Measurements from ENCODE around the gene GRM6. TPM values are rescaled to one million over a fixed set of nuclear protein-coding genes. Genes with fewer than 3 reads are reported as not detected.

GRM6 gene
- total RNA-seq, 2 experiments from 2014 or later, result not detected

DNA sequence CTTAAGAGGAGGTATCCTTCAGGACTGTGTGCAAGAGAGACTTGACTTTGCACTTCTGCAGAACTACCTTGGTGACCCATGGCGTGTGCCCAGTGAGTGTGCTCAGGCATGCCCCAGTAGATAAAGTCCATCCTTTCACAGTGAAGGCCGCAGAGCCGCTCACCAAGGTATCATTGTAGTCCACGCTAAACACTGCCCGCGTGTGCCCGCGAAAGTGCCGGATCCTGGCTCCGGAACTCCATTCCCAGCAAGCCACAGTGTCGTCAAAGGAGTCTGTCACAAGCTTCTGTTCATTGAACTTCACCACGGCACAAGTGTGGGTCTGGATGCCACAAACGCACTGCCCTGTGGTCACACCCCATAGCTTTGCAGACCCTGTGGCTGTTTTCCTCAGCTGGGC, 3.3 kb upstream of the GRM6 start:
- H3K27me3 ChIP-seq (ENCODE audit: control insufficient read depth in 1 of 2, insufficient read depth in 2 of 2, low read length in 2 of 2), result peaks cover 9 to 11% of the 10 kb centered on the region in 2 experiments
- H3K4me3 ChIP-seq (ENCODE audit: low read length), result no peak overlapping the region
- TF ChIP-seq CTCF (IDR thresholded peaks at IDR 0.05), result no peak
- H3K4me1 Mint-ChIP-seq (ENCODE audit: low read depth), result no peaks in the 10 kb centered on the region
- POLR2A ChIA-PET, result no interaction called here
- H3K36me3 ChIP-seq (ENCODE audit: insufficient read depth, low read length), result no peaks in the 10 kb centered on the region
- peaks cover 0 to 49% of the 10 kb centered on the region in 2 experiments for H3K9me3 ChIP-seq (ENCODE audit: control insufficient read depth in 1 of 2, insufficient read depth in 1 of 2, low read length in 2 of 2)
- no peaks in the 10 kb centered on the region for H3K36me3 Mint-ChIP-seq (ENCODE audit: low read depth)
- H3K27me3 Mint-ChIP-seq, result peaks cover 33% of the 10 kb centered on the region
- H3K27ac Mint-ChIP-seq, result no peak overlapping the region
- intact Hi-C loops (cut with DNase I, micrococcal nuclease), result no loop called here
- no peaks in the 10 kb centered on the region for H3K4me1 ChIP-seq (ENCODE audit: insufficient read depth, low read length)
- no peak overlapping the region for H3K27ac ChIP-seq (ENCODE audit: low read depth in 1 of 2, low read length in 2 of 2)
- peaks cover 4% of the 10 kb centered on the region for H3K9me3 Mint-ChIP-seq
- CTCF ChIA-PET, result no interaction called here
- no peak overlapping the region for H3K4me3 Mint-ChIP-seq
- no peak for ATAC-seq (ENCODE audit: poor library complexity)
- no peak for DNase-seq

GRCh38 chr5:178997191-178997590, 2.1 kb upstream of the GRM6 start:
- Histone ChIP-seq H3K27me3 (ENCODE audit: control insufficient read depth in 1 of 2, insufficient read depth in 2 of 2, low read length in 2 of 2) (peaks cover 15 to 20% of the 10 kb centered on the region in 2 experiments), H3K27ac (ENCODE audit: low read depth in 1 of 2, low read length in 2 of 2) (no peak overlapping the region), H3K4me1 (ENCODE audit: insufficient read depth, low read length) (no peaks in the 10 kb centered on the region), H3K36me3 (ENCODE audit: insufficient read depth, low read length) (no peaks in the 10 kb centered on the region), H3K4me3 (ENCODE audit: low read length) (no peak overlapping the region), H3K9me3 (ENCODE audit: control insufficient read depth in 1 of 2, insufficient read depth in 1 of 2, low read length in 2 of 2) (peaks cover 0 to 58% of the 10 kb centered on the region in 2 experiments)
- no peak for DNase-seq
- Mint-ChIP-seq H3K27me3 (peaks cover 41% of the 10 kb centered on the region), H3K36me3 (ENCODE audit: low read depth) (no peaks in the 10 kb centered on the region), H3K9me3 (peaks cover under 1% of the 10 kb centered on the region), H3K4me1 (ENCODE audit: low read depth) (no peaks in the 10 kb centered on the region), H3K27ac (no peak overlapping the region), H3K4me3 (no peak overlapping the region)
- POLR2A ChIA-PET, result no interaction called here
- no peak for ATAC-seq (ENCODE audit: poor library complexity)
- CTCF ChIA-PET, result no interaction called here
- TF ChIP-seq CTCF (IDR thresholded peaks at IDR 0.05), result no peak
- intact Hi-C loops (cut with DNase I, micrococcal nuclease), result no loop called here

GRCh38 chr5:178996156-178996555, 1.0 kb upstream of the GRM6 start:
- no peak overlapping the region for H3K4me3 Mint-ChIP-seq

More at GRCh38 chr5:178996156-178996555, 1.0 kb upstream of the GRM6 start:
- Mint-ChIP-seq H3K4me1 (ENCODE audit: low read depth) (no peaks in the 10 kb centered on the region), H3K36me3 (ENCODE audit: low read depth) (no peaks in the 10 kb centered on the region), H3K27ac (no peak overlapping the region), H3K27me3 (peaks cover 43% of the 10 kb centered on the region), H3K9me3 (no peaks in the 10 kb centered on the region)
- TF ChIP-seq CTCF (IDR thresholded peaks at IDR 0.05), result no peak
- intact Hi-C loops (cut with DNase I, micrococcal nuclease), result no loop called here
- no peak overlapping the region for H3K27ac ChIP-seq (ENCODE audit: low read depth in 1 of 2, low read length in 2 of 2)
- DNase-seq, result no peak
- H3K9me3 ChIP-seq (ENCODE audit: control insufficient read depth in 1 of 2, insufficient read depth in 1 of 2, low read length in 2 of 2), result peaks cover 0 to 63% of the 10 kb centered on the region in 2 experiments
- CTCF ChIA-PET, result no interaction called here
- H3K4me3 ChIP-seq (ENCODE audit: low read length), result no peak overlapping the region
- POLR2A ChIA-PET, result no interaction called here
- no peaks in the 10 kb centered on the region for H3K4me1 ChIP-seq (ENCODE audit: insufficient read depth, low read length)
- H3K27me3 ChIP-seq (ENCODE audit: control insufficient read depth in 1 of 2, insufficient read depth in 2 of 2, low read length in 2 of 2), result peaks cover 20% of the 10 kb centered on the region in 2 experiments
- ATAC-seq (ENCODE audit: poor library complexity), result no peak
- no peaks in the 10 kb centered on the region for H3K36me3 ChIP-seq (ENCODE audit: insufficient read depth, low read length)
